GM23248 (cell line): ENCODE results near the gene HOXC11. TPM values are rescaled to one million over a fixed set of nuclear protein-coding genes. Genes with fewer than 3 reads are reported as not detected.

ENCODE experiments used
- DNase-seq: peaks from one replicate; pipeline ENCODE4 v3.0.0-alpha.2; 2015
- H2AFZ ChIP-seq: fragments of 200-600 bp; sonication (generic); 2 replicates; pipeline ENCODE4 v1.6.1; 2016; ENCODE audit warnings: antibody characterized with exemption
- H3F3A ChIP-seq: fragments of 200-600 bp; sonication (generic); 2 replicates; pipeline ENCODE4 v1.6.1; 2016; ENCODE audit warnings: mild to moderate bottlenecking, antibody characterized with exemption, mixed run types; ENCODE audit not compliant: insufficient read depth
- H3K27ac ChIP-seq: fragments of 200-600 bp; sonication (generic); 2 replicates; pipeline ENCODE4 v1.5.1; 2016; ENCODE audit warnings: mild to moderate bottlenecking
- H3K27me3 ChIP-seq: fragments of 200-600 bp; sonication (generic); replicated peaks from 2 replicates; pipeline ENCODE4 v1.6.1; 2016; ENCODE audit warnings: mild to moderate bottlenecking; ENCODE audit not compliant: insufficient read depth
- H3K36me3 ChIP-seq: fragments of 200-600 bp; sonication (generic); 2 replicates; pipeline ENCODE4 v1.6.1; 2016; ENCODE audit warnings: low read depth, mild to moderate bottlenecking
- H3K4me1 ChIP-seq: fragments of 200-600 bp; sonication (generic); 2 replicates; pipeline ENCODE4 v1.6.1; 2016; ENCODE audit warnings: mild to moderate bottlenecking; ENCODE audit not compliant: insufficient read depth
- H3K4me2 ChIP-seq: fragments of 200-600 bp; sonication (generic); one replicate; pipeline ENCODE4 v1.6.1; 2016; ENCODE audit warnings: mild to moderate bottlenecking; ENCODE audit not compliant: unreplicated experiment
- H3K4me3 ChIP-seq: fragments of 200-600 bp; sonication (generic); 2 replicates; pipeline ENCODE4 v1.5.1; 2016; ENCODE audit warnings: mild to moderate bottlenecking
- H3K79me2 ChIP-seq: fragments of 200-600 bp; sonication (generic); 2 replicates; pipeline ENCODE4 v1.6.1; 2016; ENCODE audit warnings: mild to moderate bottlenecking; ENCODE audit not compliant: insufficient read depth
- H3K9ac ChIP-seq: fragments of 200-600 bp; sonication (generic); 2 replicates; pipeline ENCODE4 v1.6.1; 2016; ENCODE audit warnings: mild to moderate bottlenecking
- H3K9me2 ChIP-seq: fragments of 200-600 bp; sonication (generic); 2 replicates; pipeline ENCODE4 v1.6.1; 2016; ENCODE audit warnings: mixed run types, mild to moderate bottlenecking, moderate library complexity; ENCODE audit not compliant: insufficient read depth
- H3K9me3 ChIP-seq: fragments of 200-600 bp; sonication (generic); one replicate; pipeline ENCODE4 v1.6.1; 2017; ENCODE audit warnings: low read depth
- H4K20me1 ChIP-seq: fragments of 200-600 bp; sonication (generic); 2 replicates; pipeline ENCODE4 v1.6.0; 2016; ENCODE audit not compliant: insufficient read depth
- EZH2 ChIP-seq: fragments of 200-600 bp; sonication (generic); IDR thresholded peaks from 2 replicates; pipeline ENCODE4 v1.6.1; 2018; ENCODE audit warnings: antibody characterized with exemption, mild to moderate bottlenecking; ENCODE audit not compliant: insufficient read depth, poor library complexity, severe bottlenecking
- EZH2phosphoT487 ChIP-seq: fragments of 200-600 bp; sonication (generic); IDR thresholded peaks from 2 replicates; pipeline ENCODE4 v1.6.1; 2018; ENCODE audit warnings: antibody characterized with exemption, moderate library complexity, mild to moderate bottlenecking, low read depth; ENCODE audit not compliant: insufficient read depth
- WGBS, 2 experiments: methylation state at CpG; one replicate each; pipeline ENCODE4 v1.1.6; 2015 to 2017; ENCODE audit warnings: low lambda C conversion rate in 2 of 2, low coverage in 1 of 2; ENCODE audit errors: missing lambda C conversion rate in 2 of 2; 5-methylcytosine and 5-hydroxymethylcytosine counted together
- in situ Hi-C: fragments of 300-500 bp; cut with MboI; formaldehyde crosslinking; loops from 2 replicates; pipeline ENCODE4 v1.15.0; 2020
- polyA plus RNA-seq: library from polyadenylated mRNA; unstranded; fragments of >200 nt; fragmentation: Nextera tagmentation; extraction: Ambion mirVana; gene quantifications from 2 replicates; pipeline ENCODE4 v1.2.1, GENCODE V29; 2016
- total RNA-seq: library from RNA; depleted of rRNA; stranded (reverse); fragments of >200 nt; shearing (Covaris generic); gene quantifications from 2 replicates; pipeline ENCODE4 v1.2.3, GENCODE V29; 2014

Gene HOXC11
- total and polyA plus RNA-seq, 2 experiments from 2014 or later: not detected

GRCh38 chr12:54012631-54013409 lies 39.9 kb downstream of the HOXC11 start:
- TF ChIP-seq EZH2: no peak
- no peak for TF ChIP-seq EZH2phosphoT487
- no peak for DNase-seq
- WGBS, 2 experiments: 79 to 82% methylated on average over 6 of the region's 6 CpGs
- Histone ChIP-seq H3K27me3 (no peaks in the 10 kb centered on the region), H3K4me1 (peaks cover 37% of the 10 kb centered on the region), H3K79me2 (peaks cover 60% of the 10 kb centered on the region), H3K36me3 (no peaks in the 10 kb centered on the region), H3K9me2 (no peaks in the 10 kb centered on the region), H4K20me1 (no peaks in the 10 kb centered on the region), H3K4me3 (no peak overlapping the region), H3K9ac (0 out of 2 replicates have a peak overlapping the region, but pooled peaks have one; percentile 29), H3K9me3 (no peaks in the 10 kb centered on the region), H3K4me2 (peak overlapping the region; percentile 24), H3K27ac (peak overlapping the region; percentile 49), H3F3A (peaks cover 17% of the 10 kb centered on the region), H2AFZ (no peak overlapping the region)
- in situ Hi-C loops: no loop called here

GRCh38 chr12:54014377-54015017 lies 41.6 kb downstream of the HOXC11 start:
- Histone ChIP-seq H3K9ac (peak overlapping the region; percentile 54), H2AFZ (peak overlapping the region; percentile 70), H3K79me2 (peaks cover 63% of the 10 kb centered on the region), H3K27ac (peak overlapping the region; percentile 49), H3K4me3 (peak overlapping the region; percentile 30; the same call in 1 of the 2 replicates), H3K9me3 (no peaks in the 10 kb centered on the region), H4K20me1 (no peaks in the 10 kb centered on the region), H3K27me3 (no peaks in the 10 kb centered on the region), H3K4me2 (peak overlapping the region; percentile 42), H3K9me2 (no peaks in the 10 kb centered on the region), H3K36me3 (no peaks in the 10 kb centered on the region), H3K4me1 (peaks cover 30% of the 10 kb centered on the region), H3F3A (peaks cover 10% of the 10 kb centered on the region; the same call in 1 of the 2 replicates)
- no peak for TF ChIP-seq EZH2phosphoT487
- no peak for TF ChIP-seq EZH2
- 51 to 59% methylated on average over 35 to 36 of the region's 36 CpGs for WGBS, 2 experiments
- peak; percentile 42 for DNase-seq
- in situ Hi-C loops: no loop called here

- Histone ChIP-seq H3F3A (peaks cover 14% of the 10 kb centered on the region; the same call in 1 of the 2 replicates), H3K36me3 (no peaks in the 10 kb centered on the region), H3K79me2 (peaks cover 63% of the 10 kb centered on the region), H3K4me1 (peaks cover 33% of the 10 kb centered on the region), H3K27me3 (no peaks in the 10 kb centered on the region), H4K20me1 (no peaks in the 10 kb centered on the region), H2AFZ (peak overlapping the region; percentile 70), H3K9me3 (no peaks in the 10 kb centered on the region), H3K9me2 (no peaks in the 10 kb centered on the region), H3K4me3 (no peak overlapping the region), H3K9ac (peak overlapping the region; percentile 97; the same call in 1 of the 2 replicates), H3K4me2 (peak overlapping the region; percentile 42), H3K27ac (peak overlapping the region; percentile 99; the same call in 1 of the 2 replicates)
- in situ Hi-C loops: no loop called here
- 92 to 93% methylated on average over 23 of the region's 23 CpGs for WGBS, 2 experiments
- TF ChIP-seq EZH2 (no peak), EZH2phosphoT487 (no peak)
- no peak for DNase-seq
Measured at GRCh38 chr12:54015018-54015931, 42.3 kb downstream of the HOXC11 start.

DNA sequence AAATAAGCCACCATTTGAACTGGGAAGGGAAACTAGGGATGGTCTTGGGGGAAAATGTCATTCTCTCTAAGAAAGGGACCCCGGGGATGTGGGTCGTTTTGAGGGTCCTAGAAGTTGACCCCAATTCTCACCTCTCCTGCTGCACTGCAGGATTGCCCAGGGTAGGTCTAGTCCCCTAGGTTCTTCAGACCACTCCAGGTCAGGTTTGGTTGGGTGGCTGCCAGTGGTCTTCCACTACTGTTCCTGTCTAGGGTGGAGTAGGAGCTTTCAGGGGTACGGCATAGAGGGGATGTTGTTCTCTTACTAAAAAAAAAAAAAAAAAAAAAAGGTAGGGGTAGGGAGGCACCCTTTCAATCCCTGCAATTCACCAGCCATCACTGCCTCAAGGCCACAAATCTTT lies 43.1 kb downstream of the HOXC11 start:
- H3K27ac ChIP-seq: peak overlapping the region; percentile 99

More for the DNA sequence above, 43.1 kb downstream of the HOXC11 start:
- H3K79me2 ChIP-seq: peaks cover 63% of the 10 kb centered on the region
- no peaks in the 10 kb centered on the region for H3K36me3 ChIP-seq
- H3K9me2 ChIP-seq: no peaks in the 10 kb centered on the region
- peak overlapping the region; percentile 97 for H3K9ac ChIP-seq
- in situ Hi-C loops: no loop called here
- H3F3A ChIP-seq: peaks cover 20% of the 10 kb centered on the region; the same call in 1 of the 2 replicates
- H3K27me3 ChIP-seq: no peaks in the 10 kb centered on the region
- peak overlapping the region; percentile 78 for H3K4me3 ChIP-seq
- H4K20me1 ChIP-seq: no peaks in the 10 kb centered on the region
- WGBS, 2 experiments: 58 to 65% methylated on average over 3 of the region's 3 CpGs
- TF ChIP-seq EZH2 (no peak), EZH2phosphoT487 (no peak)
- no peak for DNase-seq
- no peaks in the 10 kb centered on the region for H3K9me3 ChIP-seq
- peak overlapping the region; percentile 70 for H2AFZ ChIP-seq
- peak overlapping the region; percentile 79 for H3K4me2 ChIP-seq
- peaks cover 39% of the 10 kb centered on the region for H3K4me1 ChIP-seq
